Bronchial epithelial cell (primary cell): Measurements from ENCODE around the gene NRXN3. TPM values are rescaled to one million over a fixed set of nuclear protein-coding genes. Genes with fewer than 3 reads are reported as not detected.

Source experiments
- DNase-seq: peaks from one replicate; pipeline ENCODE4 v3.0.0-alpha.2; 2010; ENCODE audit warnings: low read depth
- FAIRE-seq: peaks from 2 replicates; lab custom pipeline; 2011; peaks lifted over from hg19 to GRCh38; lab: Jason Lieb, UNC
- H3K27me3 ChIP-seq: 2 replicates; pipeline ENCODE4 v1.5.1; 2011; ENCODE audit warnings: low read length; ENCODE audit not compliant: control insufficient read depth, insufficient read depth
- H3K36me3 ChIP-seq: 2 replicates; pipeline ENCODE4 v1.5.1; 2011; ENCODE audit warnings: low read length; ENCODE audit not compliant: control insufficient read depth, insufficient read depth
- H3K4me3 ChIP-seq: 2 replicates; pipeline ENCODE4 v1.5.1; 2011; ENCODE audit warnings: mild to moderate bottlenecking, low read depth, low read length, control low read depth
- total RNA-seq: library from RNA; depleted of rRNA; stranded (reverse); fragments of >200 nt; gene quantifications from 2 replicates; pipeline ENCODE4 v1.2.1, GENCODE V29; 2014
- TF ChIP-seq, protein P1 (sequence below): IDR thresholded peaks from 2 replicates; pipeline ENCODE4 v1.5.1; 2011; ENCODE audit warnings: mild to moderate bottlenecking, moderate library complexity, low read length, control low read depth, inconsistent platforms; ENCODE audit not compliant: insufficient read depth, severe bottlenecking

Gene NRXN3
- total RNA-seq, 1 donor from 2014 or later: under 0.01 TPM

- TF ChIP-seq, protein P1, sequence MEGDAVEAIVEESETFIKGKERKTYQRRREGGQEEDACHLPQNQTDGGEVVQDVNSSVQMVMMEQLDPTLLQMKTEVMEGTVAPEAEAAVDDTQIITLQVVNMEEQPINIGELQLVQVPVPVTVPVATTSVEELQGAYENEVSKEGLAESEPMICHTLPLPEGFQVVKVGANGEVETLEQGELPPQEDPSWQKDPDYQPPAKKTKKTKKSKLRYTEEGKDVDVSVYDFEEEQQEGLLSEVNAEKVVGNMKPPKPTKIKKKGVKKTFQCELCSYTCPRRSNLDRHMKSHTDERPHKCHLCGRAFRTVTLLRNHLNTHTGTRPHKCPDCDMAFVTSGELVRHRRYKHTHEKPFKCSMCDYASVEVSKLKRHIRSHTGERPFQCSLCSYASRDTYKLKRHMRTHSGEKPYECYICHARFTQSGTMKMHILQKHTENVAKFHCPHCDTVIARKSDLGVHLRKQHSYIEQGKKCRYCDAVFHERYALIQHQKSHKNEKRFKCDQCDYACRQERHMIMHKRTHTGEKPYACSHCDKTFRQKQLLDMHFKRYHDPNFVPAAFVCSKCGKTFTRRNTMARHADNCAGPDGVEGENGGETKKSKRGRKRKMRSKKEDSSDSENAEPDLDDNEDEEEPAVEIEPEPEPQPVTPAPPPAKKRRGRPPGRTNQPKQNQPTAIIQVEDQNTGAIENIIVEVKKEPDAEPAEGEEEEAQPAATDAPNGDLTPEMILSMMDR: no peak
- Histone ChIP-seq H3K36me3 (no peaks in the 10 kb centered on the region), H3K27me3 (no peaks in the 10 kb centered on the region), H3K4me3 (no peak overlapping the region)
- no peak for DNase-seq
- FAIRE-seq: no peak
Observed at GRCh38 chr14:79515158-79515557, 1345.0 kb downstream of the NRXN3 start.

GRCh38 chr14:79516009-79516408, 1345.8 kb downstream of the NRXN3 start:
- no peak overlapping the region for H3K4me3 ChIP-seq
- TF ChIP-seq, protein P1: no peak
- H3K36me3 ChIP-seq: no peaks in the 10 kb centered on the region
- no peaks in the 10 kb centered on the region for H3K27me3 ChIP-seq
- no peak for DNase-seq
- FAIRE-seq: no peak

DNA sequence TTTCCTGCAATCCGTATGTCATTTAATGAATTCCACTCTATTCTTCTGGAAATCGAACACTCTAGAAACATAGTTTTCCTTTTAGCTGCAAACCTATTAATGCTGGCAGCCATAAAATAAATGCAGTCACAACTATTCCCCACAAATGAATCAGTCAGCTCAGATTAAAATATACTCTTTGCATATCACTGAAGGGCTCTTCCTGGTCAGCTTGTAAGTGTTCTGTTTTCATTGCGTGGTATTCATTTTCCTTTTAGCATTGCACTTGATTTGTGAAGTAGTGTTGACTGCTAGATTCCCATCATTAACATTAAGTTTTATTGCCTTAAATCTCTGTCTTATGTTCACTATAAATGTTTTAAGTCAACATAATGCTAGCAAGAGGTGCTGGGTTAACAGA, 1355.2 kb downstream of the NRXN3 start:
- FAIRE-seq (no peak), DNase-seq (no peak)
- no peaks in the 10 kb centered on the region for H3K36me3 ChIP-seq
- no peak overlapping the region for H3K4me3 ChIP-seq
- no peaks in the 10 kb centered on the region for H3K27me3 ChIP-seq
- TF ChIP-seq, protein P1: no peak

GRCh38 chr14:79528828-79529416, 1358.7 kb downstream of the NRXN3 start:
- DNase-seq (no peak), FAIRE-seq (peak; percentile 40)
- Histone ChIP-seq H3K4me3 (no peak overlapping the region), H3K27me3 (no peaks in the 10 kb centered on the region), H3K36me3 (no peaks in the 10 kb centered on the region)
- TF ChIP-seq, protein P1: no peak

GRCh38 chr14:79530555-79530954, 1360.4 kb downstream of the NRXN3 start:
- Histone ChIP-seq H3K4me3 (no peak overlapping the region), H3K27me3 (no peaks in the 10 kb centered on the region), H3K36me3 (no peaks in the 10 kb centered on the region)
- DNase-seq (no peak), FAIRE-seq (no peak)
- TF ChIP-seq, protein P1: no peak

GRCh38 chr14:79534703-79535353, 1364.7 kb downstream of the NRXN3 start:
- TF ChIP-seq, protein P1: no peak
- no peak for FAIRE-seq

More at GRCh38 chr14:79534703-79535353, 1364.7 kb downstream of the NRXN3 start:
- H3K36me3 ChIP-seq: no peaks in the 10 kb centered on the region
- no peak for DNase-seq
- H3K4me3 ChIP-seq: no peak overlapping the region
- no peaks in the 10 kb centered on the region for H3K27me3 ChIP-seq
